ENCODE measurements around the gene STOX1. TPM values are rescaled to one million over a fixed set of nuclear protein-coding genes. Genes with fewer than 3 reads are reported as not detected.

STOX1 gene
- total and polyA plus RNA-seq, 2 of the 8 experiments (the other 6 are each of a cell fraction or from before 2014, with no cell fraction given), result 0.92 to 2.6 TPM

GRCh38 chr10:68804692-68805091, 22.6 kb upstream of the STOX1 start:
- DNase-seq (ENCODE audit: low read depth in 1 of 2, low spot score in 2 of 2) (no peak), FAIRE-seq (no peak)
- H3K4me3 ChIP-seq (ENCODE audit: extremely low read depth in 1 of 4, insufficient read depth in 2 of 4, low read depth in 3 of 4, low read length in 4 of 4), result no peak overlapping the region
- no peaks in the 10 kb centered on the region for H3K9me3 ChIP-seq (ENCODE audit: insufficient read depth in 2 of 2, low read depth in 1 of 2, low read length in 1 of 2)
- H2BK12ac ChIP-seq (ENCODE audit: low read depth, low read length), result no peak overlapping the region
- TF ChIP-seq USF2 (IDR thresholded peaks at IDR 0.05; ENCODE audit: low read length), result no peak
- TF ChIP-seq BRCA1 (IDR thresholded peaks at IDR 0.05; ENCODE audit: low read depth, low read length), result no peak
- TF ChIP-seq EP300 (IDR thresholded peaks at IDR 0.05; ENCODE audit: borderline replicate concordance in 1 of 2, low read depth in 2 of 2, low read length in 2 of 2), result no peak
- TF ChIP-seq KDM1A (IDR thresholded peaks at IDR 0.05; ENCODE audit: borderline replicate concordance, low read length), result 0 out of 2 replicates have a peak, but pooled peaks have one; percentile 21
- ChIA-PET POLR2A (ENCODE audit: partially characterized antibody) (interaction anchor here (1.6 kb wide), 1 partner anchor 22 kb away, joined by 3 read pairs; the partner anchor contains the start of gene STOX1), CTCF (ENCODE audit: partially characterized antibody) (interaction anchor here (0.9 kb wide), 1 partner anchor 91 kb away, joined by 3 read pairs; no protein-coding TSS in a partner anchor)
- no peak overlapping the region for H2BK120ac ChIP-seq (replicated peaks; ENCODE audit: low read depth, low read length)
- H2AFZ ChIP-seq (ENCODE audit: low read length), result no peak overlapping the region
- H3K4me2 ChIP-seq (ENCODE audit: insufficient read depth in 1 of 2, low read depth in 2 of 2, low read length in 2 of 2), result no peak overlapping the region
- no peak overlapping the region for H2BK20ac ChIP-seq (ENCODE audit: low read length)
- H2AK5ac ChIP-seq (ENCODE audit: low read depth, low read length), result no peak overlapping the region
- no peak overlapping the region for H3K4ac ChIP-seq (replicated peaks; ENCODE audit: insufficient read length, low read depth, low read length)
- no peak overlapping the region for H3K27ac ChIP-seq (ENCODE audit: low read depth, low read length)
- no peaks in the 10 kb centered on the region for H3K4me1 ChIP-seq (replicated peaks in 1 of 4; ENCODE audit: control insufficient read depth in 3 of 4, insufficient read depth in 4 of 4, low read length in 3 of 4)
- no peak overlapping the region for H3K56ac ChIP-seq (replicated peaks; ENCODE audit: insufficient read length, low read depth, low read length)
- no peak overlapping the region for H3K9ac ChIP-seq (replicated peaks in 1 of 4; ENCODE audit: extremely low read depth in 1 of 4, low read depth in 3 of 4, low read length in 3 of 4)
- no peaks in the 10 kb centered on the region for H4K20me1 ChIP-seq (replicated peaks in 1 of 2; ENCODE audit: control insufficient read depth in 1 of 2, insufficient read depth in 2 of 2, low read length in 2 of 2)
- H3K18ac ChIP-seq (ENCODE audit: extremely low read depth, low read length), result no peak overlapping the region
- no peaks in the 10 kb centered on the region for H3K27me3 ChIP-seq (replicated peaks in 1 of 4; ENCODE audit: control insufficient read depth in 3 of 4, extremely low read depth in 1 of 4, insufficient read depth in 3 of 4, low read length in 3 of 4)
- H3K23me2 ChIP-seq (ENCODE audit: low read depth, low read length), result no peaks in the 10 kb centered on the region
- H3K79me1 ChIP-seq (ENCODE audit: low read depth, low read length), result no peaks in the 10 kb centered on the region
- no peaks in the 10 kb centered on the region for H3K79me2 ChIP-seq (ENCODE audit: control insufficient read depth in 1 of 2, insufficient read depth in 2 of 2, low read length in 2 of 2)
- H4K5ac ChIP-seq (ENCODE audit: insufficient read length, low read depth, low read length), result no peak overlapping the region
- H3K14ac ChIP-seq (ENCODE audit: insufficient read length), result no peak overlapping the region
- H2BK5ac ChIP-seq (ENCODE audit: low read depth, low read length), result no peak overlapping the region
- H4K91ac ChIP-seq (replicated peaks; ENCODE audit: insufficient read length, low read length), result no peak overlapping the region
- no peak overlapping the region for H3K23ac ChIP-seq (ENCODE audit: insufficient read length)
- no peak overlapping the region for H2BK15ac ChIP-seq (ENCODE audit: low read length)
- no peak overlapping the region for H4K8ac ChIP-seq (ENCODE audit: extremely low read depth, insufficient read depth, low read length)
- WGBS, 2 experiments (ENCODE audit: extremely low coverage in 1 of 2, insufficient coverage in 1 of 2, insufficient read length in 1 of 2, insufficient replicate concordance in 2 of 2, low coverage in 1 of 2, low lambda C conversion rate in 2 of 2, missing lambda C conversion rate in 1 of 2), result 88% methylated on average over 1 of the region's 1 CpG; no CpG with 5 or more reads in 1 of the 2 experiments
- H3K36me3 ChIP-seq (ENCODE audit: control insufficient read depth in 2 of 4, insufficient read depth in 4 of 4, low read length in 3 of 4), result no peaks in the 10 kb centered on the region

Measured in H1 (cell line).